GM12801 (cell line): ENCODE results near the gene DISC1.

Experiments
- CTCF ChIP-seq: IDR thresholded peaks from one replicate; pipeline ENCODE4 v1.5.1; 2011; ENCODE audit warnings: control low read depth; ENCODE audit not compliant: insufficient read length; ENCODE audit errors: extremely low read depth

The DISC1 gene

GRCh38 chr1:231949277-231950091 is 322.9 kb downstream of the DISC1 start:
- no peak for TF ChIP-seq CTCF

GRCh38 chr1:231950331-231951128 is 323.9 kb downstream of the DISC1 start:
- TF ChIP-seq CTCF = no peak

GRCh38 chr1:231951374-231951773 is 324.8 kb downstream of the DISC1 start:
- TF ChIP-seq CTCF = no peak

- no peak for TF ChIP-seq CTCF
Measured at GRCh38 chr1:231952154-231952553, 325.6 kb downstream of the DISC1 start.

GRCh38 chr1:231953660-231954059 is 327.1 kb downstream of the DISC1 start:
- TF ChIP-seq CTCF = no peak

- TF ChIP-seq CTCF = no peak
Measured at GRCh38 chr1:231954751-231955150, 328.2 kb downstream of the DISC1 start.

GRCh38 chr1:231957359-231957758 is 330.8 kb downstream of the DISC1 start:
- TF ChIP-seq CTCF = no peak
